Astrocyte (in vitro differentiated cells and primary cell): ENCODE measurements around the gene YJEFN3. TPM values are rescaled to one million over a fixed set of nuclear protein-coding genes. Genes with fewer than 3 reads are reported as not detected.

Experiments used
- DNase-seq: peaks from one replicate; pipeline ENCODE4 v3.0.0-alpha.2; 2010; ENCODE audit warnings: low read depth
- FAIRE-seq: peaks from 2 replicates; lab custom pipeline; 2011; peaks lifted over from hg19 to GRCh38; lab: Jason Lieb, UNC
- H2AFZ ChIP-seq: 2 replicates; pipeline ENCODE4 v1.6.0; 2012; ENCODE audit warnings: low read depth, low read length, inconsistent platforms
- H3K27ac ChIP-seq: 2 replicates; pipeline ENCODE4 v1.5.1; 2011; ENCODE audit warnings: low read depth, low read length, inconsistent platforms
- H3K27me3 ChIP-seq: 2 replicates; pipeline ENCODE4 v1.6.0; 2011; ENCODE audit warnings: low read length, inconsistent platforms; ENCODE audit not compliant: insufficient read depth
- H3K36me3 ChIP-seq: 2 replicates; pipeline ENCODE4 v1.5.1; 2011; ENCODE audit warnings: low read length, inconsistent platforms; ENCODE audit not compliant: insufficient read depth
- H3K4me1 ChIP-seq: 2 replicates; pipeline ENCODE4 v1.5.1; 2011; ENCODE audit warnings: low read length, inconsistent platforms; ENCODE audit not compliant: insufficient read depth
- H3K4me2 ChIP-seq: 2 replicates; pipeline ENCODE4 v1.6.0; 2012; ENCODE audit warnings: low read length, inconsistent platforms
- H3K4me3 ChIP-seq: 2 replicates; pipeline ENCODE4 v1.5.1; 2011; ENCODE audit warnings: low read depth, mild to moderate bottlenecking, low read length, inconsistent platforms; ENCODE audit not compliant: insufficient read depth
- H3K79me2 ChIP-seq: 2 replicates; pipeline ENCODE4 v1.6.0; 2012; ENCODE audit warnings: mild to moderate bottlenecking, low read length, inconsistent platforms; ENCODE audit not compliant: insufficient read depth
- H3K9ac ChIP-seq: 2 replicates; pipeline ENCODE4 v1.6.0; 2012; ENCODE audit warnings: mild to moderate bottlenecking, low read length, inconsistent platforms
- H3K9me3 ChIP-seq: 2 replicates; pipeline ENCODE4 v1.5.1; 2012; ENCODE audit warnings: low read depth, mild to moderate bottlenecking, low read length, inconsistent platforms; ENCODE audit not compliant: insufficient read depth
- H4K20me1 ChIP-seq: 2 replicates; pipeline ENCODE4 v1.6.0; 2012; ENCODE audit warnings: low read length, inconsistent platforms; ENCODE audit not compliant: insufficient read depth
- H3K27ac Mint-ChIP-seq: one replicate; pipeline ENCODE4 v1.8.0; 2021; ENCODE audit warnings: mild to moderate bottlenecking, mixed read lengths; ENCODE audit not compliant: unreplicated experiment
- H3K27me3 Mint-ChIP-seq: one replicate; pipeline ENCODE4 v1.8.0; 2021; ENCODE audit warnings: low read depth, mixed read lengths; ENCODE audit not compliant: unreplicated experiment
- H3K36me3 Mint-ChIP-seq: one replicate; pipeline ENCODE4 v1.8.0; 2021; ENCODE audit warnings: low read depth, mixed read lengths; ENCODE audit not compliant: unreplicated experiment
- H3K4me1 Mint-ChIP-seq: one replicate; pipeline ENCODE4 v1.8.0; 2021; ENCODE audit warnings: low read depth, mixed read lengths; ENCODE audit not compliant: unreplicated experiment
- H3K4me3 Mint-ChIP-seq: one replicate; pipeline ENCODE4 v1.8.0; 2021; ENCODE audit warnings: mild to moderate bottlenecking, moderate library complexity, mixed read lengths; ENCODE audit not compliant: unreplicated experiment
- H3K9me3 Mint-ChIP-seq: one replicate; pipeline ENCODE4 v1.8.0; 2021; ENCODE audit warnings: mild to moderate bottlenecking, mixed read lengths; ENCODE audit not compliant: unreplicated experiment
- CTCF ChIP-seq: IDR thresholded peaks from 2 replicates; pipeline ENCODE4 v1.5.1; 2011; ENCODE audit warnings: low read depth, mild to moderate bottlenecking, inconsistent platforms, low read length, moderate library complexity; ENCODE audit not compliant: insufficient read depth
- EZH2 ChIP-seq: IDR thresholded peaks from 2 replicates; pipeline ENCODE4 v1.6.1; 2012; ENCODE audit warnings: mild to moderate bottlenecking, low read length, inconsistent platforms; ENCODE audit not compliant: insufficient read depth
- total RNA-seq: library from RNA; stranded (reverse); gene quantifications from 2 replicates; pipeline ENCODE4 v1.2.1, GENCODE V29; 2021

Gene YJEFN3
- total RNA-seq, 1 donor from 2014 or later: 9.8 TPM

GRCh38 chr19:19562665-19563347 is 34.1 kb downstream of the YJEFN3 start:
- Histone ChIP-seq H3K9ac (no peak overlapping the region), H3K27me3 (no peaks in the 10 kb centered on the region), H3K4me3 (no peak overlapping the region), H3K36me3 (no peaks in the 10 kb centered on the region), H3K4me1 (peaks cover 4% of the 10 kb centered on the region), H3K27ac (no peak overlapping the region), H3K9me3 (no peaks in the 10 kb centered on the region), H2AFZ (no peak overlapping the region), H3K4me2 (no peak overlapping the region), H3K79me2 (no peaks in the 10 kb centered on the region), H4K20me1 (no peaks in the 10 kb centered on the region)
- H3K4me3 Mint-ChIP-seq: no peak overlapping the region
- H3K36me3 Mint-ChIP-seq: peaks cover 9% of the 10 kb centered on the region
- peaks cover 5% of the 10 kb centered on the region for H3K9me3 Mint-ChIP-seq
- TF ChIP-seq EZH2 (no peak), CTCF (no peak)
- H3K27me3 Mint-ChIP-seq: peaks cover 17% of the 10 kb centered on the region
- FAIRE-seq (no peak), DNase-seq (no peak)
- no peak overlapping the region for H3K27ac Mint-ChIP-seq
- H3K4me1 Mint-ChIP-seq: peaks cover 3% of the 10 kb centered on the region

GRCh38 chr19:19563348-19563848 is 34.7 kb downstream of the YJEFN3 start:
- no peaks in the 10 kb centered on the region for H3K9me3 ChIP-seq
- H3K9me3 Mint-ChIP-seq: peaks cover 5% of the 10 kb centered on the region
- H3K4me2 ChIP-seq: no peak overlapping the region
- no peaks in the 10 kb centered on the region for H3K79me2 ChIP-seq
- H3K4me1 Mint-ChIP-seq: peaks cover 3% of the 10 kb centered on the region
- H3K36me3 Mint-ChIP-seq: peaks cover 9% of the 10 kb centered on the region
- DNase-seq (no peak), FAIRE-seq (no peak)
- no peak overlapping the region for H3K4me3 Mint-ChIP-seq
- no peaks in the 10 kb centered on the region for H3K36me3 ChIP-seq
- no peaks in the 10 kb centered on the region for H3K27me3 ChIP-seq
- H4K20me1 ChIP-seq: no peaks in the 10 kb centered on the region
- H3K9ac ChIP-seq: no peak overlapping the region
- H3K27me3 Mint-ChIP-seq: peaks cover 14% of the 10 kb centered on the region
- peaks cover 4% of the 10 kb centered on the region for H3K4me1 ChIP-seq
- no peak for TF ChIP-seq CTCF
- TF ChIP-seq EZH2: no peak
- no peak overlapping the region for H2AFZ ChIP-seq
- H3K27ac Mint-ChIP-seq: no peak overlapping the region
- H3K4me3 ChIP-seq: no peak overlapping the region
- no peak overlapping the region for H3K27ac ChIP-seq

- DNase-seq: peak; percentile 24
- peaks cover 15% of the 10 kb centered on the region for H3K27me3 Mint-ChIP-seq
- Histone ChIP-seq H3K36me3 (no peaks in the 10 kb centered on the region), H3K27me3 (no peaks in the 10 kb centered on the region), H4K20me1 (no peaks in the 10 kb centered on the region), H3K4me2 (no peak overlapping the region), H3K4me1 (peaks cover 4% of the 10 kb centered on the region), H3K9me3 (no peaks in the 10 kb centered on the region), H3K27ac (no peak overlapping the region), H3K4me3 (no peak overlapping the region), H3K79me2 (no peaks in the 10 kb centered on the region), H2AFZ (no peak overlapping the region), H3K9ac (no peak overlapping the region)
- H3K4me1 Mint-ChIP-seq: peaks cover 2% of the 10 kb centered on the region
- no peak overlapping the region for H3K27ac Mint-ChIP-seq
- peaks cover 12% of the 10 kb centered on the region for H3K9me3 Mint-ChIP-seq
- TF ChIP-seq EZH2 (no peak), CTCF (no peak)
- no peak overlapping the region for H3K4me3 Mint-ChIP-seq
- H3K36me3 Mint-ChIP-seq: peaks cover 15% of the 10 kb centered on the region
- no peak for FAIRE-seq
Measured at GRCh38 chr19:19566306-19566705, 37.6 kb downstream of the YJEFN3 start.
